ENCODE measurements around the gene ALK.

The ALK gene

GRCh38 chr2:29544917-29545316 lies 376.5 kb downstream of the ALK start:
- no peak overlapping the region for H3K27ac ChIP-seq
- TF ChIP-seq ZFX (IDR thresholded peaks at IDR 0.05; ENCODE audit: borderline replicate concordance) (no peak), CTCF (IDR thresholded peaks at IDR 0.05) (no peak)

- TF ChIP-seq CTCF (IDR thresholded peaks at IDR 0.05) = no peak
- TF ChIP-seq ZFX (IDR thresholded peaks at IDR 0.05; ENCODE audit: borderline replicate concordance) = no peak
- H3K27ac ChIP-seq = no peak overlapping the region
These were observed 377.4 kb downstream of the ALK start for GRCh38 chr2:29544031-29544430.

- no peak overlapping the region for H3K27ac ChIP-seq
- TF ChIP-seq CTCF (IDR thresholded peaks at IDR 0.05) (no peak), ZFX (IDR thresholded peaks at IDR 0.05; ENCODE audit: borderline replicate concordance) (no peak)
These were observed 386.2 kb downstream of the ALK start for GRCh38 chr2:29535188-29535587.

GRCh38 chr2:29532436-29532835 lies 388.9 kb downstream of the ALK start:
- H3K27ac ChIP-seq = no peak overlapping the region
- TF ChIP-seq ZFX (IDR thresholded peaks at IDR 0.05; ENCODE audit: borderline replicate concordance) = no peak
- no peak for TF ChIP-seq CTCF (IDR thresholded peaks at IDR 0.05)

GRCh38 chr2:29531626-29532025 lies 389.8 kb downstream of the ALK start:
- TF ChIP-seq ZFX (IDR thresholded peaks at IDR 0.05; ENCODE audit: borderline replicate concordance) (no peak), CTCF (IDR thresholded peaks at IDR 0.05) (no peak)
- no peak overlapping the region for H3K27ac ChIP-seq

GRCh38 chr2:29530281-29530680 lies 391.1 kb downstream of the ALK start:
- no peak overlapping the region for H3K27ac ChIP-seq
- no peak for TF ChIP-seq ZFX (IDR thresholded peaks at IDR 0.05; ENCODE audit: borderline replicate concordance)
- TF ChIP-seq CTCF (IDR thresholded peaks at IDR 0.05) = no peak

- no peak for TF ChIP-seq CTCF (IDR thresholded peaks at IDR 0.05)
- TF ChIP-seq ZFX (IDR thresholded peaks at IDR 0.05; ENCODE audit: borderline replicate concordance) = no peak
- no peak overlapping the region for H3K27ac ChIP-seq
These were observed 392.4 kb downstream of the ALK start for GRCh38 chr2:29528891-29529520.

Data from 22Rv1 (cell line).